Glomerular endothelial cell (primary cell): ENCODE measurements around the gene UBALD1. TPM values are rescaled to one million over a fixed set of nuclear protein-coding genes. Genes with fewer than 3 reads are reported as not detected.
A peak's percentile ranks its signal among the peaks of the same experiment; 100 is the strongest.

Source experiments
- DNase-seq: peaks from one replicate; pipeline ENCODE4 v3.0.0-alpha.2; 2011; ENCODE audit warnings: low read depth, low spot score; ENCODE audit errors: extremely low read depth
- total RNA-seq: library from RNA; depleted of rRNA; stranded (reverse); fragments of >200 nt; gene quantifications from 2 replicates; pipeline ENCODE4 v1.2.3, GENCODE V29; 2015

The UBALD1 gene
- total RNA-seq, 1 donor from 2014 or later: 19.7 TPM

DNA sequence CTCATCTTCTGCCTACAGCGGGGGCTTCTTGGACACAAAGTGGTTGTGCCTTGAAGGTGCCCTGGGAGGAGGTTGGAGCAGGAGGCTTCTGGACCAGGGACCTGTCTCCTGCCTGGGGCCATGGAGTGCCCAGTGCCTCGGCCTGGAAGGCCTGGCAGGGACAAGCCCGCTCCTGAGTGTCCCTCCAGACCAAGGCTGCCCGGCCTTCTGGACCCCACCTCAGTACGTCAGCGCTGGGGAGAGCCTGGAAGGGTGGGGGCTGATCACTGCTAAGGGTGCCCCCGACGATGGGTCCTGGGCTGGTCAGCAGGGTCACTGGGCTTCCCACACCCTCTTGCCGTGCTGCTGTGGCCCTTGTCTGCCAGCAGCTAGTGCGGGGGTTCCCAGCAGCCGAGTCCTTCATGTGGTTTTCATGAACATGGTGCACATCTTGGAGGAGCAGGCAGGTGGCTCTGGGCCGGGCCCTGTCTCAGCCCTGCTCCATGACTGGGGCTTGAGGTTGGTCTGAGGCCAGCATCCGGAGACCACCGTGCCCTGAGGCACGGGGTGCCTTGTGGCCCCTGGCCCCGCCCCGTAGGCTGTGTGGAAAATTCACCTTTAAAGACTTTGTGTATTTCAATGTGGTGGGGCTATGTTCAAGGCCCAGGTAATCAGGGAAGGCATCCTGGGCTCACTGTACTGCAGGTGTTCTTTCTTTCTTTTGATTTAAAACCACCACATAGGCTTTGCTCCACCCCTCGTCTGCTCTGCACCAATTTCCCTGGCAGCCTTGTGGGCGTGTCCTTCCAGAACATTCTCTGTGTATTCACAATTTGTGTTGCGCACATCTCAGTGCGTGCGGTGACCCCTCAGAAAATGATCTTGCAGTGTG, 32.3 kb upstream of the UBALD1 start:
- DNase-seq: no peak

DNA sequence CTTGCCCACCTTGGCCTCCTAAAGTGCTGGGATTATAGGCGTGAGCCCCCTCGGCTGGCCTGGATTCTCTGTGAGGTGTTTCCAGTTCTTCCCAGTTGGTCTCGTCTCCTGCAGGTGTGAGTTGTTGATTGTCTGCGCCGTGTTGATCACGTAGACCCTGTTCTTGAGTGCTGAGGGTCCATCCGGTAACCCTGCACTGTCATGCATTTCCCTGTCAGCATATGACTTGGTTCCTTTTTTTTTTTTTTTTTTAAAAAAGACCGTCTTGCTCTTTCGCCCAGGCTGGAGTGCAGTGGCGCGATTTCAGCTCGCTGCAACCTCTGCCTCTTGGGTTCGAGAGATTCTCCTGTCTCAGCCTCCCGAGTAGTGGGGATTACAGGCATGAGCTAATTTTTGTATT, 27.2 kb upstream of the UBALD1 start:
- no peak for DNase-seq

DNA sequence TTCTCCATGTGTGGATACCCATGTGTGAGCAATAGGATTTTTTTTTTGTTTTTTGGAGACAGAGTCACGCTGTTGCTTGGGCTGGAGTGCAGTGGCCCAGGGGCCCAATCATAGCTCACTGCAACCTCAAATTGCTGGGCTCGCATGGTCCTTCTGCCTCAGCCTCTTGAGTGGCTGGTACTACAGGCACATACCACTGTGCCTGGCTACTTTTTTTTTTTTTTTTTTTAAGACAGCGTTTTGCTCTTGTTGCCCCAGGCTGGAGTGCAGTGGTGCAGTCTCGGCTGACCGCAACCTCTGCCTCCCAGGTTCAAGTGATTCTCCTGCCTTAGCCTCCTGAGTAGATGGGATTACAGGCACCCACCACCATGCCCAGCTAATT, 26.6 kb upstream of the UBALD1 start:
- DNase-seq: no peak

DNA sequence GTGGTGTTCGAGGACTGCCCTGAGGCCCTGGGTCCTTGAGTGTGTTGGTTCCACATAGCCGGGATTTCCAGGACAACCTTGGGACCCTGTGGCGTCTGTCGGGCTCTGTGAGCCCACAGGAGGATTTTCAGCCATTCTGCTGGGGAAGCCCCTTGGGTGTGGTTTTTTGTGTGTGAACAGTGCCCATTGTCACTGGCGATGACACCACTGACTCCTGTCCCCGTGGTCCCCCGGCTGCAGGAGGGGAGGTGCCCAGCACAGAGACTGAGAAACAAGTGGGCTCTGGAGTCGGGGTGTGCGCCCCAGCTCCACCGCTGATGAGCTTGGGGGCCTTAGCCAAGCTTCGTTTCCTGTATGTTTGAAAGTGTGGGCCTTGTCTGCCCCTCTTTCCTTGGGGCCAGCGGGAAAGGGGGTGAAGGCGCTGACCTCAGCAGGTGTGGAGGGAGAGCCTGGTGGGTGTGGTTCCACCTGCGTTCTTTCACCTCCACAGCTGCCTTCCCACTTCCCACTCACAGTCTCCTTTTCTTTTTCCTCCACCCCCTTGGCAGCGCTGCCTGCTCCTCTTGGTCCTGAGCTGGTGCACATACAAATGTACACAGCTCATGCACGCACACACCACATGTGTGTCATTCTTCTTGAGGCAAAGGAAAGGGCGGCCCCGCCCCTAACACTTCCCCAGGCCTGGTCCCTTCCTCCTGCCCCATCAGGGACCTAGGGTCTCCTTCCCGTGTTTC, 26.1 kb upstream of the UBALD1 start:
- DNase-seq: no peak

DNA sequence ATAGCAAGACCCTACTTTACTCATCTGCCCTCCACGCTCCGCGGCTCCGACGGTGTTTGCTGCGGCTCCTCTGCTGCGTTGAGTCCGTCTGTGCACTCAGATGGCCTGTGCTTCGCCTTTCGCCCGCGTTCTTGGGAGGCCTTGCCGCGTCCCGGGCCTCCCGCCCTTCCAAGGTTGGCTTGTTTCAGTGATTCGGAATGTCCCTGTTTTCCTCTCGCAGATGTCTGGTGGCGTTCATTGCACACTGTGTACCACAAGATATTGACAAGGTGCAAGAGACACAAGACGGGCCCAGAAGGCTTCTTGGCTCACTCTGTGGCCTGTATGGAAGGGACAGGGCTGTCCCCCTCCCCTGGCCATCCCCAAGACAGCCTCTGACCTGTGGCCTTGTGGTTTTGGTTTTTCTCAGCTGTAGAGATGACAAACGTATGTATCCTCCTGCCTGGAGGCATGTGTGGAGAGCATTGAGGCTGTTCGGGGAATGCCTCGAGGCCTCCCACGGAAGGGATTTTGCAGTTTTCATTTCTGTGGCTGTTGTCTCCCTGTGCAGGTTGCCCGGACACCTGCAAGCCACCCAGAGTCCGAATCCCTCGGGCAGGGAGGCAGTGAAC, 25.3 kb upstream of the UBALD1 start:
- DNase-seq: no peak

DNA sequence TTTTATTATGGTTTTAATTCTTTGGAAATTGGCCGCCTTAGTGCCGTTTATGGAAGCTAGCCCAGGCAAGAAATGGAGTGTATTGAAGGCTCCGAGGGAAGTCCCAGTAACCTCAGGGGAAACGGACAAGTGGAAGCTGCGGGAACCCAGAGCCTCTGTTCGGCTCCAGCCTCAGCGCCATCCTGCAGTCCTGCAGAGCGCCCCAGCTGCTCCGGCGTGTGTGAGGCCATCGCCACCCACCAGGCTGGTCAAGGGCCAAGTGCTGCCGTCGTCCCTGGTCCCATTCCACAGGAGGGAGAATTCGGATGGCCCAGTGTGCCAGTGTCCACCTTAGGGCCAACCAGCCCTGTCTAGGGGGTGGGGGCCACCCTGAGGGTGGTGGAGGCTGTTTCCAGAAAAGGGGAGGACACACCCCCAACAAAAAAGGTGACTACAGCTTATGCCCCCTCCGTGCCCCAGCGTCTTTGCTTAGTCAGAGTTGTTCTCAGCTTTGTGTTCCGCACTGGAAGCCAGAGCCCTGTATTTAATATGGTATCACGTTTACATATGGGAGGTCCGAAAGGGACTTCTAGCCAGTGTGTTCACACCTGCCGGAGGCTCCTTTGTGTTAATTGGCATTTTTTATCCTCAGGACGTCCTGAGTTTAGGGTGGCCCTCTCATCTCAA, 22.9 kb upstream of the UBALD1 start:
- DNase-seq: no peak

DNA sequence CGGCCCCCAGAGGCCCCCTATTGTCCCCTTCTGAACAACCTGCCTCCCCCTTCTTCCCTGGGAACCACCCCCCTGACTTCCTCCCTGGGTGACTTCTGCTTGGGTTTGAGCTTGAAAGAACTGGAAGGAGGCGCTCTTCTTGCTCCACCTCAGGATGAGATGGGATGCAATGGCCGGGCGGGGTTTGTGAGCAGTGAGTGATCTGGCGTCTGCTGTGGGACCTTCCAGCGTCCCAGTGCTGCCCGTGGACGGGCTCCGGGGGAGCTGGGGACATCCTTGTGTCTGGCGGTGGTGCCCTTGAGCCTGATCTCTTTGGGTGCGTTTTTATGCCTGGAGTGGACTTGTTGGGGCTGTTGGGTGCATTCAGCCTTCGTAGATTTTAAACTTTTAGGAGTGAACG, 21.5 kb upstream of the UBALD1 start:
- no peak for DNase-seq

DNA sequence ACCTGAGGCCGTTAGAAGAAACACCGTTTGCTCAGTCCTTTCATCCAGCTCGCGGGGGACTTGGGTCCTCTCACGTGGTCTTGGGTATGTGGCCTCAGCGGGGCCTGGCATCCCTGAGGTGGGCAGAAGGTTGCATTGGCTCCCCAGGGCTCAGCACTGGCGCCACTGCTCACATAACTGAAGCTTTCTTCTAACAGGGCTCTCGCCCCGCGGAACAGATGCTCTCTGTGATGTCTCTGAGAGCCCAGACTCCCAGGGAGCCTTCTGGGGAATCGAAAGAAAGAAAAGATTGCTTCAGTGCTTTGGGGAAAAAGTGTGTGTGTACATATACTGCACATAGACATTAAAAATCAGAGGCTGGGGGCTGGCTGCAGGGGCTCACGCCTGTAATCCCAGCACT, 20.1 kb upstream of the UBALD1 start:
- no peak for DNase-seq

DNA sequence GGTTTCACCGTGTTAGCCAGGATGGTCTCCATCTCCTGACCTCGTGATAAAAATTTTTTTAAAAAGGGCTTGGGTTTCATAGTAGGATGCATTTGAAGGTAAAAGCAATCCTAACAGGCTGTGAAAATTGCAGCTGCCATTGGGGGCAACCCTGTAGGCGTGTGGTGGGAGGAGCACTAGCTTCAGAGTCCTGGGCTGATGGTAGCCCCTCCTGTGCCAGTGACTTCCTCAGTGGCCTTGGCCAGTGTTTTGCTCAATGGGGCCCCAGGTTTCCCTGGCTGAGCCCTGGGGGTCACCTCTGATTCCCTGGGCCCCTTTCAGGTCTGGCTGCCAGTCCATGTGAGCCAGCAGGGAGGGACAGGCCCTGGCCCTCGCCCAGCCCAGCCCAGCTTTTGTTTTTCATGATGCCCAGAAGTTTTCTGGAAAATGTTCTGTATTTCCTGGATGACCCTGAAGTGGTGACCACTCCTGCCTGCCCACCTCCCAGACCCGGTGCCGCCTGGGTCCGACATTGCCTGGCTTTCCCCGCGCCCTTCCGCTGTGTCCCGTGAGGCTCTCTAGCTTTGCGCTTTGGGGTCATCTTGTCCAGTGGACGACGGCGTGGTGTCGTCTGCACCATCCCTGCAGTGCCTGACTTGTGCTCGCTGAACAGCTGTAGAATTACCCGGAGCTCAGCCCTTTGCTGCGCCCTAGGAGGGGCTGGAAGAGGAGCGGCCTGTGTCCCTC, 19.4 kb upstream of the UBALD1 start:
- DNase-seq: no peak

DNA sequence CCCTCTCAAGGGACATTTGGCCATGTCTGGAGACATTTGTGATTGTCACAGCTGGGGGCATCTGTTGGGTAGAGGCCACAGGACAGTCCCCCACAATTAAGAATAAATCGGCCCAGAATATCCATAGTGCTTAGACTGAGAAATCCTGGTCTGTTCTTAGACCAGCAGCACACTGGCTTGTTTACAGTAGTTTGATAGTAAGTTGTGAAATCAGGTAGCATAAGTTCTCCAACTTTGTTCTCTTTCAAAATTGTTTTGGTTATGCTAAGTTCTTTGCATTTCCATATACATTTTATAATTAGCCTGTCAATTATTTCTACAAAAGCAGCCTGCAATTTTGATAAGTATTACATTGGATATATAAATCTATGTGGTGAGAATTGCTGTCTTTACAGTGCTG, 16.8 kb upstream of the UBALD1 start:
- DNase-seq: no peak

DNA sequence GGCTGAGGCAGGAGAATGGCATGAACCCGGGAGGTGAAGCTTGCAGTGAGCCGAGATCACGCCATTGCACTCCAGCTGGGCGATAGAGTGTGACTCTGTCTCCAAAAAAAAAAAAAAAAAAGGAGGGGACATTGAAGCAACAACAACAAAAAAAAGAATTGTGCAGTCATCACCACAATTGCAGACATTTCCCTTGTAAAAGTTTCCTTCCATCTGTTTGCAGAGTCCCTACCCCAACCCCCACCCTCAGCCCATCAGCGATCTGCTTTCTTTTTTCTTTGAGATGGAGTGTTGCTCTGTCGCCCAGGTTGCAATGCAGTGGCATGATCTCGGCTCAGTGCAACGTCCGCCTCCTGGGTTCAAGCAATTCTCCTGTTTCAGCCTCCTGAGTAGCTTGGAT, 13.6 kb upstream of the UBALD1 start:
- no peak for DNase-seq

DNA sequence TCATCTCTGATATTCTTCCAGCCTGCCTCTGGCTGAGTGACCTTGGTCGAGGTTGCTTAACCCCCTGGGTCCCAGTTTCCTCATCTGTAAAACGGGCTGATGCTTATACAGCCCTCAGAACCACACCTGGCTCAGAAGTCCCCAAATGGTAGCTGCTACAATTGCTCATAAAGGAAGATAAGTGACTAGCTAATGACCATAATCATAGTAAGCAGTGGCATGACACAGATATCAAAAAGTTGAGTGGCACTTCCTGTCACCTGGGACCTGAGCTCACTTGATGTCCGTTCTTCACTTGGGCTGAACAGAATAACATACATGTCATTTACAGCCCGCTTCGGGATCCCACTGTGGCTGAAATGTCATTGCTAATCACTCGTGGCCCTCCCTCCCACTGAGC, 11.7 kb upstream of the UBALD1 start:
- DNase-seq: no peak

DNA sequence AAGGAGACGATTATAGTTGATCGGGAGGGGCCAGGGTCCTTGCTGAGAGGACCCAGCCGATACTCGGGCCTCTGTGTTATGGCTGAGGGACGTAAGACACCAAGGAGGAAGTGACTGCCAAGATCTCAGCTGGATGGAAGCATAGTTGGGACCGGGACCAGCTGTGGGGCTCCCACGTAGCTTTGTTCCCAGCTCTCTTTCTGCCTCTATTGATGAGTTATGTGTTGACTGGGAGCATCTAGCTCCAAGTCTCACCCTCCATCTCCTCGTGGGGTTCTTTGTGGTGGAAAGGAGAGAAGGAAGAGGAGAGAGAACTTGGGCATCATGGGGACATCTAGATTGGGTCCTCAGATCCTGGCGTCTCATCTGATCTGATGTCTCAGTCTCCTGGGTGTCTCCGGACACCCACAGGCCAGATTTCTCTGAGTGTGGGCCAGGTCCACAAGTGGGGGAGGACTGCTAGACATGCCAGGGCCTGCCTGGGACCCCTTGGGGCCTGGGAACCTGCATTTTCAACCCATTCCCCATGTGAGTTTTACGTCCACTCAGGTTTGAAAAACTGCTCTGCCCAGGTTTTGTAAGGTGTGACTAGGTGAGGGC, 11.0 kb upstream of the UBALD1 start:
- no peak for DNase-seq

DNA sequence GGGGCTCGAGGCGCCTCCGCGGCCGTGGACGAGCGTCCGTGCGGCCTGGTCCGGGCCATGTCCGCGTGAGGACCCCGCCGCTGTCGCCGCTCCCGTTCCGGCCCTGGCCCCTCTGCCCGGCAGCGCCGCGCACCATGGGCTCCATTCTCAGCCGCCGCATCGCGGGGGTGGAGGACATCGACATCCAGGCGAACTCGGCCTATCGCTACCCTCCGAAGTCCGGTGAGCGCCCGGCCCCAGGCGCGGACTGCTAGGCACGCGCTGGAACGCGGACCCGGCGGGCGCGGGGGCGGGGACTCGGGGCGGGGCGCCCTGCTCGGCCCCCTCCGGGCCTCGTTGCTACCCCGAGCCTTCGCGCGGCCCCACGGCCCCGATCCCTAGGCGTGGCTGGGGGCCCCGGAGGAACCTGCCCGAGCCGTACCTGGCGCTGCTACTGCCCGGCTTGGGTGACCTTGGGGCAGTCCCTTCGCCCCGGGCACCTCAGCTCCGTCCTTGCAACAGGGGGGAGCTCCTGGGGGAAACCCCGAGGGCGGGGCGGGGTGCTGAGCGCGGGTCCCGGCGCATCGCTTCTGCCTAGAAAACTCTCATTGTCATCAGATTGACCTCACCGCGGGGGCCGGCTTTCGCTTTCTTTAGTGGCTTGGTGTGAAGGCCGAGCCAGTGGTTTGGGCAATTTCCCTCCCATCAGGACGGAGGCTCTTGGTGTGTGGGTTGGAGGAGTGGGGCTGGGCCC, 10.3 kb upstream of the UBALD1 start:
- no peak for DNase-seq

DNA sequence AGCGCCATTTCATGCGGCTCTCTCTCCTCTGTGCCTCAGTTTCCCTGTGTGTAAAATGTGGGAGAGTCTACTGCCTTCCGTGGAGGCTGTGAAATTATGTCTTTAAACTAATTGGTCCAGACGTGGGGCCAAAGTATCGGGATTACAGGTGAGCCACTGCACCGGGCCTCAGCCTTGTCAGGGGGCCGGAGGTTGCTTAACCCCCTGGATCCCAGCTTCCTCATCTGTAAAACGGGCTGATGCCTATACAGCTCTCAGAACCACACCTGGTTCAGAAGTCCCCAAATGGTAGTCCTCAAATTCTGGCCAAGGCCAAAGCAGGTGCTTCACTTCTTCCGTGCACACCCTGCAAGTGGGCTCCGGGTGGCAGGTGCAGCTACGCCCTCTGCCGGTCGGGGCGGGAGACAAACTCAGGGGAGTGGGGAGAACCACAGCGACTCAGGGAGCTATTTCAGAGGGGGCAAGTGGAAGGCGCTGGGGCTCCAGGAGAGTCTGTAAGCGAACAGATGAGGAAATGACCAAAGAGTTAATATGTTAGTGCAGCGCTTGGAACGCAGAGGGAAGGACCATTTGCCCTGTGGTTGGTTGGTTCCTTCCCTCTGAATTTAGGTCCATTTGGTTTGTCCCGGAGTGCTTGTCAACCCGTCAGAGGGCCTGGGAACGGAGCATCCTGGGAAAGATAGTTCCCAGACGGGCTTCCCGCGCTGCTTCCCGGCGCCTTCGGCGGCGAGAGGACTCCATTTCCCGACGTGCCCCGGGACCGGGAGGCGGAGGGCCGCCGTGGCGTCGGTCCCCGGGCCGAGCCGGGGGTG, 9.5 kb upstream of the UBALD1 start, which contains the start of gene MGRN1:
TSS of gene MGRN1 (plus strand) at position 812 of the 812 bp plus-strand sequence. CDS start 135 bp downstream, outside the sequence.
- DNase-seq: peak; percentile 90

DNA sequence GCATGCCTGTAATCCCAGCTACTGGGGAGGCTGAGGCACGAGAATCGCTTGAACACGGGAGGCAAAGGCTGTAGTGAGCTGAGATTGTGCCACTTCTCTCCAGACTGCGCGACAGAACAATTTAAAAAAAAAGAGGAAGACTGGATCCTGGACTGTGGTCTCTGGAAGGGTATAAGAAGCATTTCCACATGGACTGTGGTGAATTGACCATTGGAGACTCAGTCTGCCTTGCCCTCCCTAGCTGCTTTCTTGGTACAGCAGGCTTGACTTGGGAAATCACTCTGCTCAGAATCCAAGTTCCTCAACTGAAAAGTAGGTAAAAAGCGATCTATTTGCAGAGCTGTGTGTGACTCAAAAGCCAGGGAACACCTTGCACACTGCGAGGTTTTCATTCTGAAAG, 8.9 kb upstream of the UBALD1 start:
- no peak for DNase-seq

DNA sequence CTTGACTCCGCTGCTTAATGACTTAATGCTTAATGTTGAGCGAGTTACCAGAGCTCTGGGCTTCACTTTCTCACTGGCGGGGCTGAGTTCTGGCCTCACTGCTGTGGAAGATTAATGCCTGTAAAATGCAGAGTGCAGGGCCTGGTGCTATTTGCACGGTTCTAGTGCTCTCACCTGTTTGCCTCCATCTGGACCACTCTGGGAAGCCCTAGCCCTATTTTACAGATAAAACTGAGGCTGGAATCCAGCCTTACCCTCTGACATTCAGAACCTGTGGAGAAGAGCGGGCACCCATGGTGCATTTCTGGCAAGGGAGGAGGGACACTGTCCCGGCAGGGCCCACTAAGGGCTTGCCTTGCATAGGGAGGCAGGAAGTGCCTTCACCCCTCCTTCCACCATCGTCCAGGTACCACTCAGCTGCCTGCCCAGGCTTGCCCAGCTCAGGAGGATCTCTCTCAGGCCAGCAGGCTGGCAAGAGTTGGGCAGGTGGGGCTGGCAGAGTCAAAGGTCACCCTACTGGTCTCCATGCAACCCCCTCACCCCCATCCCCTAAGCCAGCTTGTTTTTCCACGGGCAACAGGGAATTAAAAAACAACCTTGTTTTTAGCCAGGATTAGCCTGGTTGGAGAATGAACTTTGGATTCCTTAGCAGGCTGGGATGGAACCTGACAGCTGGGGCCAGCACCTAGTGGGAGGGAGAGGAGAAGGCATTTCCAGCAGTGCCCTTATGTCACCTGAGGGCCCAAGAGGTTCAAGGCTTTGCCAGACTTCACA, 4.1 kb upstream of the UBALD1 start:
- DNase-seq: no peak

DNA sequence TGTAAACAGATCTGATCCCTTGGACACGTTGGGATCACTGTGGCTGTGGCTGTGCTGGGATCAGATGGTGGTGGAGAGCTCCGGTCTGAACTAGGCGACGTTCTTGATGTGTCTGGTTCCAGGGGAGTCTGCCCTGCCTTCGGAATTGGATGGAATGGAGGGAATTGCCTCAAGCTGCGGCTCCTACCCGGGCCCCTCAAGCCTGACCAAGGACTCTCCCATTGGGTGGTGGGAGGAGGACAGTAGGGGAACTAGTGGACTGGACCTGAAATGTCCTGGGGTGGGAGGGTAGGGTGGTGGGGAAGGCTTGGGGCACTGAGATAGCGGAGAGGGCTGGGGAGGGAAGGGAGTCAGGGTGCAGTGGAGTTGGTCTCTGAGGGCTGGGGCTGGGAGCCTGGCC, 3.2 kb upstream of the UBALD1 start:
- DNase-seq: no peak
